ENCODE measurements around the gene CD3D. TPM values are rescaled to one million over a fixed set of nuclear protein-coding genes. Genes with fewer than 3 reads are reported as not detected.

The CD3D gene
- total and polyA plus RNA-seq, 2 of the 4 experiments (the other 2 are of a cell fraction) = not detected

GRCh38 chr11:118375978-118376377, 33.5 kb upstream of the CD3D start:
- H4K8ac ChIP-seq (ENCODE audit: low read depth in 2 of 2, low read length in 2 of 2) = no peak overlapping the region
- H3K4me2 ChIP-seq (ENCODE audit: low read depth, low read length) = no peak overlapping the region
- dilution Hi-C loops (cut with HindIII; ENCODE audit: low sequenced_read_pairs, unreplicated experiment) = no loop called here
- DNase-seq (no peak), ATAC-seq (ENCODE audit: low read depth) (no peak)
- no peak overlapping the region for H4K91ac ChIP-seq (ENCODE audit: insufficient read depth, low read depth, low read length)
- H3K9ac ChIP-seq (ENCODE audit: low read depth, low read length) = no peak overlapping the region
- H3K4ac ChIP-seq (ENCODE audit: low read depth, low read length) = no peak overlapping the region
- H4K5ac ChIP-seq (ENCODE audit: low read depth, low read length) = no peak overlapping the region
- BruUV-seq (replicated peaks) = no TSS peak
- CTCF ChIA-PET = interaction anchor here (0.6 kb wide), 1 partner anchor 712 kb away, joined by 4 read pairs; no protein-coding TSS in a partner anchor
- H3K14ac ChIP-seq (replicated peaks; ENCODE audit: low read depth, low read length) = no peak overlapping the region
- no peak overlapping the region for H2BK5ac ChIP-seq (ENCODE audit: low read depth, low read length, poor library complexity, severe bottlenecking)
- no peak overlapping the region for H2BK20ac ChIP-seq (ENCODE audit: low read depth, low read length)
- intact Hi-C loops (cut with micrococcal nuclease) = no loop called here
- no peaks in the 10 kb centered on the region for H3K27me3 ChIP-seq (ENCODE audit: control insufficient read depth, insufficient read depth, low read length)
- H3K23ac ChIP-seq (ENCODE audit: low read depth, low read length) = no peak overlapping the region
- no peaks in the 10 kb centered on the region for H4K20me1 ChIP-seq (ENCODE audit: insufficient read depth, low read length)
- no peak overlapping the region for H2BK15ac ChIP-seq (ENCODE audit: low read depth, low read length)
- no peak overlapping the region for H2AFZ ChIP-seq (replicated peaks; ENCODE audit: low read length, poor library complexity)
- H3K36me3 ChIP-seq (ENCODE audit: control insufficient read depth, insufficient read depth, low read length) = peaks cover 49% of the 10 kb centered on the region
- no peak for TF ChIP-seq RAD21 (IDR thresholded peaks at IDR 0.05; ENCODE audit: low read length)
- TF ChIP-seq POLR2A (IDR thresholded peaks at IDR 0.05; ENCODE audit: low read depth, low read length) = no peak
- no peak for TF ChIP-seq CHD1 (IDR thresholded peaks at IDR 0.05; ENCODE audit: low read depth, low read length)
- TF ChIP-seq FOS (IDR thresholded peaks at IDR 0.05; ENCODE audit: low read depth, low read length) = no peak
- TF ChIP-seq NFE2L2 (IDR thresholded peaks at IDR 0.05; ENCODE audit: low read depth, low read length) = no peak
- no peak for TF ChIP-seq ELK1 (IDR thresholded peaks at IDR 0.05; ENCODE audit: borderline replicate concordance, low read depth, low read length)
- no peak for TF ChIP-seq USF2 (IDR thresholded peaks at IDR 0.05; ENCODE audit: low read depth, low read length)
- no peak for TF ChIP-seq RFX5 (IDR thresholded peaks at IDR 0.05; ENCODE audit: low read depth, low read length)
- no peak for TF ChIP-seq MAFK (IDR thresholded peaks at IDR 0.05; ENCODE audit: low read depth, low read length)
- TF ChIP-seq MAZ (IDR thresholded peaks at IDR 0.05; ENCODE audit: borderline replicate concordance, low read depth, low read length) = no peak
- no peak for TF ChIP-seq MXI1 (IDR thresholded peaks at IDR 0.05; ENCODE audit: borderline replicate concordance, low read depth, low read length)
- no peak for TF ChIP-seq SMC3 (IDR thresholded peaks at IDR 0.05; ENCODE audit: low read depth, low read length)
- no peak for TF ChIP-seq RCOR1 (IDR thresholded peaks at IDR 0.05; ENCODE audit: insufficient replicate concordance, low read length)
- no peak for TF ChIP-seq CEBPB (IDR thresholded peaks at IDR 0.05; ENCODE audit: low read depth, low read length)
- H3K4me1 ChIP-seq (ENCODE audit: control insufficient read depth, insufficient read depth, low read length) = no peaks in the 10 kb centered on the region
- H3K27ac ChIP-seq (ENCODE audit: insufficient read depth, low read length) = no peak overlapping the region
- no peak overlapping the region for H3K56ac ChIP-seq (ENCODE audit: extremely low read depth, insufficient read depth, low read length)
- H3K9me1 ChIP-seq (ENCODE audit: insufficient read depth, low read length) = no peaks in the 10 kb centered on the region
- H3K4me3 ChIP-seq (ENCODE audit: insufficient read depth, low read depth, low read length) = no peak overlapping the region
- in situ Hi-C loops (cut with MboI; ENCODE audit: low sequenced_read_pairs) = no loop called here
- no peaks in the 10 kb centered on the region for H3K79me1 ChIP-seq (ENCODE audit: low read depth in 1 of 2, low read length in 2 of 2)
- H2AK5ac ChIP-seq (ENCODE audit: low read depth, low read length) = no peak overlapping the region
- H2BK120ac ChIP-seq (ENCODE audit: low read depth, low read length) = no peak overlapping the region
- H3K18ac ChIP-seq (ENCODE audit: low read depth, low read length) = no peak overlapping the region
- H2AK9ac ChIP-seq (replicated peaks; ENCODE audit: low read depth, low read length, poor library complexity) = no peak overlapping the region
- H3K9me3 ChIP-seq (ENCODE audit: control insufficient read depth, insufficient read depth, low read length) = no peaks in the 10 kb centered on the region
- POLR2A ChIA-PET (ENCODE audit: unreplicated experiment) = no interaction called here
